Endothelial cell of umbilical vein (primary cell): Measurements from ENCODE around the gene ISLR. TPM values are rescaled to one million over a fixed set of nuclear protein-coding genes. Genes with fewer than 3 reads are reported as not detected.

Experiments
- BruUV-seq: library from RNA; stranded (reverse); fragments of 400-500 nt; replicated peaks from 2 replicates; lab custom pipeline; 2021; lab: Mats Ljungman, UMichigan
- CTCF ChIA-PET: fragments of 300-600, 350-600 bp; sonication (Branson Sonifier 250); formaldehyde crosslinking; loops from one replicate; lab custom pipeline; 2021; ENCODE audit warnings: antibody characterized with exemption, inconsistent platforms; lab: Charles Lee
- POLR2A ChIA-PET: fragments of 300-600, 350-600 bp; sonication (Branson Sonifier 250); formaldehyde crosslinking; loops from one replicate; lab custom pipeline; 2021; ENCODE audit warnings: antibody characterized with exemption, inconsistent platforms; lab: Charles Lee
- DNase-seq: peaks from one replicate; pipeline ENCODE4 v3.0.0-alpha.2; 2011; ENCODE audit warnings: low read depth, low spot score
- FAIRE-seq: peaks from 2 replicates; lab custom pipeline; 2011; peaks lifted over from hg19 to GRCh38; lab: Jason Lieb, UNC
- H2AFZ ChIP-seq: 2 replicates; pipeline ENCODE4 v1.6.0; 2012; ENCODE audit warnings: low read depth, low read length, control low read depth, inconsistent platforms
- H3K27ac ChIP-seq: 2 replicates; pipeline ENCODE4 v1.5.1; 2011; ENCODE audit warnings: low read depth, mild to moderate bottlenecking, control low read depth, low read length, moderate library complexity; ENCODE audit not compliant: insufficient read depth
- H3K27me3 ChIP-seq, 2 experiments: 2 replicates each; pipeline versions ENCODE4 v1.6.0 to v1.6.1; 2011; ENCODE audit warnings: low read length in 2 of 2, mixed read lengths in 1 of 2; ENCODE audit not compliant: control insufficient read depth in 2 of 2, insufficient read depth in 2 of 2
- H3K36me3 ChIP-seq, 2 experiments: 2 replicates in 1 of 2; 3 replicates in 1 of 2; pipeline ENCODE4 v1.5.1; 2011; ENCODE audit warnings: low read length in 2 of 2, mild to moderate bottlenecking in 1 of 2, moderate library complexity in 1 of 2; ENCODE audit not compliant: control insufficient read depth in 2 of 2, insufficient read depth in 2 of 2; ENCODE audit errors: extremely low read depth in 1 of 2
- H3K4me1 ChIP-seq: 3 replicates; pipeline ENCODE4 v1.5.1; 2011; ENCODE audit warnings: mild to moderate bottlenecking, low read length; ENCODE audit not compliant: control insufficient read depth, insufficient read depth; ENCODE audit errors: extremely low read depth
- H3K4me2 ChIP-seq: 2 replicates; pipeline ENCODE4 v1.6.1; 2011; ENCODE audit warnings: low read length, control low read depth, mixed read lengths; ENCODE audit not compliant: insufficient read depth
- H3K4me3 ChIP-seq, 3 experiments: fragments of 200-600 bp in 1 of 3; sonication (generic), shearing (Covaris generic) in 1 of 3; replicated peaks in 1 of 3; 2 replicates each; pipeline ENCODE4 v1.5.1; 2011 to 2016; ENCODE audit warnings: control low read depth in 3 of 3, low read length in 3 of 3, mild to moderate bottlenecking in 2 of 3, inconsistent platforms in 1 of 3, low read depth in 1 of 3, moderate library complexity in 1 of 3; ENCODE audit not compliant: insufficient read depth in 1 of 3
- H3K79me2 ChIP-seq: 2 replicates; pipeline ENCODE4 v1.6.0; 2012; ENCODE audit warnings: low read length, inconsistent platforms; ENCODE audit not compliant: control insufficient read depth, insufficient read depth
- H3K9ac ChIP-seq: replicated peaks from 2 replicates; pipeline ENCODE3; 2011; ENCODE audit warnings: low read length, control low read depth; ENCODE audit not compliant: insufficient read depth; ENCODE audit errors: extremely low read depth
- H3K9me1 ChIP-seq: replicated peaks from 3 replicates; pipeline ENCODE4 v1.6.0; 2011; ENCODE audit warnings: mild to moderate bottlenecking, low read length; ENCODE audit not compliant: control insufficient read depth, insufficient read depth; ENCODE audit errors: extremely low read depth
- H3K9me3 ChIP-seq: replicated peaks from 2 replicates; pipeline ENCODE4 v1.5.1; 2012; ENCODE audit warnings: low read length, inconsistent platforms; ENCODE audit not compliant: control insufficient read depth, insufficient read depth
- H4K20me1 ChIP-seq: replicated peaks from 2 replicates; pipeline ENCODE3; 2011; ENCODE audit warnings: mild to moderate bottlenecking, low read length; ENCODE audit not compliant: control insufficient read depth, insufficient read depth; ENCODE audit errors: extremely low read depth
- EZH2 ChIP-seq: IDR thresholded peaks from 2 replicates; pipeline ENCODE4 v1.6.1; 2012; ENCODE audit warnings: borderline replicate concordance, low read depth, mild to moderate bottlenecking, moderate library complexity, low read length, inconsistent platforms; ENCODE audit not compliant: severe bottlenecking
- GATA2 ChIP-seq: IDR thresholded peaks from 2 replicates; pipeline ENCODE4 v1.7.0; 2011; ENCODE audit warnings: low read depth, mild to moderate bottlenecking, moderate library complexity, mixed read lengths, low read length; ENCODE audit not compliant: insufficient read length, insufficient read depth
- JUN ChIP-seq: IDR thresholded peaks from 2 replicates; pipeline ENCODE4 v1.6.1; 2011; ENCODE audit warnings: borderline replicate concordance, low read depth; ENCODE audit not compliant: insufficient read length, insufficient read depth
- MAX ChIP-seq: IDR thresholded peaks from 2 replicates; pipeline ENCODE4 v1.6.1; 2011; ENCODE audit not compliant: insufficient read depth, insufficient read length
- MYC ChIP-seq: IDR thresholded peaks from one replicate; pipeline ENCODE4 v1.6.1; 2011; ENCODE audit warnings: mild to moderate bottlenecking, low read depth, low read length
- POLR2A ChIP-seq: IDR thresholded peaks from 2 replicates; pipeline ENCODE4 v1.6.1; 2012; ENCODE audit warnings: low read depth, mild to moderate bottlenecking, control low read depth, low read length
- POLR2AphosphoS5 ChIP-seq: IDR thresholded peaks from 2 replicates; pipeline ENCODE4 v1.6.1; 2012; ENCODE audit warnings: low read depth, mild to moderate bottlenecking, control low read depth, low read length, moderate library complexity; ENCODE audit not compliant: insufficient read depth
- dilution Hi-C: fragments of 300-500 bp; cut with MboI; formaldehyde crosslinking; loops from one replicate; pipeline ENCODE4 v1.15.0; 2019; ENCODE audit warnings: low sequenced_read_pairs; ENCODE audit not compliant: extremely low pct_ligation_motif_present
- intact Hi-C: fragments of 100-400 bp; cut with micrococcal nuclease; formaldehyde crosslinking; loops from one replicate; pipeline ENCODE4 v1.10.0; 2022
- polyA plus RNA-seq, 4 experiments: library from polyadenylated mRNA; depleted of rRNA in 3 of 4; stranded (reverse) in 3 of 4; unstranded in 1 of 4; fragments of >200 nt; gene quantifications; 2 replicates each; pipeline versions ENCODE4 v1.2.1 to v1.2.3, GENCODE V29; 2011 to 2012; ENCODE audit warnings: missing spikeins in 1 of 4
- total RNA-seq: library from RNA; stranded (reverse); gene quantifications from 2 replicates; pipeline ENCODE4 v1.2.3, GENCODE V29; 2021

The ISLR gene
- total and polyA plus RNA-seq, 2 donors (not counting 3 experiments of a cell fraction or from before 2014, with no cell fraction given): not detected

- Histone ChIP-seq H2AFZ (no peak overlapping the region), H3K9me1 (no peaks in the 10 kb centered on the region), H4K20me1 (no peaks in the 10 kb centered on the region), H3K27me3 (peaks cover 69 to 82% of the 10 kb centered on the region in 2 experiments), H3K79me2 (no peaks in the 10 kb centered on the region), H3K9ac (no peak overlapping the region), H3K27ac (no peak overlapping the region), H3K4me3 (no peak overlapping the region), H3K4me2 (no peak overlapping the region), H3K9me3 (no peaks in the 10 kb centered on the region), H3K4me1 (peaks cover 4% of the 10 kb centered on the region), H3K36me3 (no peaks in the 10 kb centered on the region)
- intact Hi-C loops: loop anchor here (5.0 kb wide), 2 partner anchors 157 to 177 kb away; no protein-coding TSS in a partner anchor
- CTCF ChIA-PET: interaction anchor here (0.7 to 3.7 kb wide), 6 partner anchors 157 to 196 kb away, joined by 3 to 115 read pairs (median 23); no protein-coding TSS in a partner anchor
- dilution Hi-C loops: no loop called here
- DNase-seq (no peak), FAIRE-seq (no peak)
- no TSS peak for BruUV-seq
- TF ChIP-seq JUN: no peak
- no peak for TF ChIP-seq POLR2AphosphoS5
- TF ChIP-seq MAX: no peak
- TF ChIP-seq GATA2: no peak
- no peak for TF ChIP-seq MYC
- TF ChIP-seq POLR2A: no peak
- peak; percentile 98 for TF ChIP-seq EZH2
- POLR2A ChIA-PET: interaction anchor here (0.6 kb wide), 1 partner anchor 169 kb away, joined by 8 read pairs; no protein-coding TSS in a partner anchor
These were observed 43.8 kb upstream of the ISLR start for GRCh38 chr15:74129586-74130154.
